CD4-positive, CD25-positive, alpha-beta regulatory T cell (primary cell): ENCODE data around the gene R3HDM1. TPM values are rescaled to one million over a fixed set of nuclear protein-coding genes. Genes with fewer than 3 reads are reported as not detected.
"Not testable (repeated sequence)": the region's sequence is repeated elsewhere in the genome, so short reads cannot be mapped to it uniquely, and the experiment has no call there.

ENCODE experiments used
- ATAC-seq, 2 donors: fragments of 150-1000 bp; cut with Tn5 transposase; one replicate each; pipeline ENCODE4 v1.10.0; 2021; ENCODE audit warnings: low read depth in 2 of 2, moderate number of reproducible peaks in 2 of 2, moderate library complexity in 1 of 2
- DNase-seq, 3 donors: peaks; one replicate each; pipeline versions ENCODE4 v3.0.0 to v3.0.0-alpha.2; 2012 to 2022; ENCODE audit warnings: mixed read lengths in 1 of 3
- H3K27ac ChIP-seq: one replicate; pipeline ENCODE4 v1.7.0; 2013; ENCODE audit warnings: mild to moderate bottlenecking, low read length; ENCODE audit not compliant: insufficient read depth, poor library complexity, severe bottlenecking
- H3K27me3 ChIP-seq: one replicate; pipeline ENCODE4 v1.7.0; 2013; ENCODE audit warnings: low read length; ENCODE audit not compliant: control insufficient read depth, insufficient read depth
- H3K36me3 ChIP-seq: one replicate; pipeline ENCODE4 v1.7.0; 2013; ENCODE audit warnings: mild to moderate bottlenecking, low read length, moderate library complexity; ENCODE audit not compliant: control insufficient read depth, insufficient read depth
- H3K4me1 ChIP-seq: 2 replicates; pipeline ENCODE4 v1.7.0; 2013; ENCODE audit warnings: mild to moderate bottlenecking, low read length; ENCODE audit not compliant: insufficient read depth, control insufficient read depth, poor library complexity, severe bottlenecking
- H3K4me3 ChIP-seq: one replicate; pipeline ENCODE4 v1.7.0; 2013; ENCODE audit warnings: low read depth, mild to moderate bottlenecking, low read length, moderate library complexity
- H3K9me3 ChIP-seq, 2 experiments: 1 replicate in 1 of 2; 2 replicates in 1 of 2; pipeline ENCODE4 v1.7.0; 2013; ENCODE audit warnings: low read length in 2 of 2, mild to moderate bottlenecking in 1 of 2, moderate library complexity in 1 of 2; ENCODE audit not compliant: control insufficient read depth in 2 of 2
- H3K27ac Mint-ChIP-seq, 3 donors: one replicate each; pipeline ENCODE4 v1.8.0; 2020 to 2022; ENCODE audit warnings: mild to moderate bottlenecking in 3 of 3, mixed read lengths in 3 of 3, moderate library complexity in 2 of 3
- H3K27me3 Mint-ChIP-seq: one replicate; pipeline ENCODE4 v1.8.0; 2022; ENCODE audit warnings: mild to moderate bottlenecking, mixed read lengths
- H3K36me3 Mint-ChIP-seq: one replicate; pipeline ENCODE4 v1.8.0; 2020; ENCODE audit warnings: mixed read lengths
- H3K4me1 Mint-ChIP-seq, 4 donors: one replicate each; pipeline ENCODE4 v1.8.0; 2020 to 2022; ENCODE audit warnings: mixed read lengths in 4 of 4, mild to moderate bottlenecking in 1 of 4
- H3K4me3 Mint-ChIP-seq, 4 donors: one replicate each; pipeline ENCODE4 v1.8.0; 2020 to 2022; ENCODE audit warnings: mild to moderate bottlenecking in 4 of 4, mixed read lengths in 4 of 4, moderate library complexity in 3 of 4
- H3K9me3 Mint-ChIP-seq, 7 donors: one replicate each; pipeline ENCODE4 v1.8.0; 2020 to 2022; ENCODE audit warnings: mixed read lengths in 7 of 7, mild to moderate bottlenecking in 3 of 7, moderate library complexity in 2 of 7
- polyA plus RNA-seq, 4 donors: library from polyadenylated mRNA; unstranded; fragments of 300-500 nt; fragmentation: Illumina TruSeq; gene quantifications; one replicate each; pipeline ENCODE4 v1.2.3, GENCODE V29; 2021
- total RNA-seq: library from RNA; stranded (reverse); gene quantifications from one replicate; pipeline ENCODE4 v1.2.3, GENCODE V29; 2022

Gene R3HDM1
- total RNA-seq (43.9 TPM), polyA plus RNA-seq (10 to 100 TPM in 3 of 4 donors, 1 to 10 TPM in 1; 8.3 to 16.9 (median 15.2) TPM)

DNA sequence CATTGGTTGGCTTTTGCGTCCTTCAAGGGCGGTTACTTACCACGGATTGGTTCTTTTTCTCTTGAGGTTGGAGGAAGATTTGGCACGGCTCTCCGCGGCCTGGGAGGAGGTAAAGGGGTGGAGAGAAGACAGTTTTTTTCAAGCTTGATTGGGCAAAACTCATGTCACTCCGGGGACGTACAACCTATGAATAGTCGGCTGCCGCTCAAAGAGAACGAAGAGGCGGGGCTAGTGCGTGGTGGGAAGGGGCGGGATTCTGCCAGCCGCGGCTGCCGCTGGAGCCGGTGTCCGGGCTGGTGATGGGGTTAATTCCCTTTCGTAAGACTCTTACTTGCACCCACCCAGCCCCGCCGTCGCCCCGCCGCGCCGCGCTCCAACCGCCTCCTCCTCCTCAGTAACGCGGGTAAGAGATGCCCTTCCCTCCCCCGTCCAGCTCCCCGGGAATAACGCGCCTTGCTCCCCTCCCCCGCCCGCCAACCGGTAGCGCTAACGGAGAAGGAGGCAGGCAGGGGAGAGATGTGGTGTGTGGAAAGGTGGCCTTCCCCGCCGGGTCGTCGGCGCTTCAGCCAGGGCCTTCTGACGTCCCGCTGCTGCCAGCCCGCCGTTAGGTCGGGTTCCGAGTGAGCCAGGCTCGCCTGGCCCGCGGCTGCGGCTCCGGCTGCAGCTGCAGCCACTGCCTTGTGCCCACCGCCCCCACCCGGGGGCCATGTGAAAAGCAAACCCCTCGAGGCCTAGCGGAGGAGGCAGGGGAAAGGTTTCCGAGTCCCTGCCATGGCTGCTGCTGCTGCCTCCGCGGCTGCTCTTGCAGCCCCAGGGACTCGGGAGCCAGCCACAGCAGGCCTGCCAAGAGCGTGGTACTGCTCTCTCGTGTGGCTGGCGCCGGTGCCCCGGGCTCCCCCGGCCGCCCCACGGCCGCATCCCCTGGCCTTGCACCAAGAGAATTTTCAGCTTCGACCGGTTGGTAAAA is at the start of gene R3HDM1:
Gene R3HDM1, plus strand, starts transcription at position 254 of the 967 bp plus-strand sequence. CDS start 73,362 bp downstream, outside the sequence.
- Histone ChIP-seq H3K9me3 (no peaks in the 10 kb centered on the region), H3K4me1 (peaks cover 20% of the 10 kb centered on the region), H3K4me3 (peak within 1 kb of the TSS; percentile 99), H3K36me3 (no peaks in the 10 kb centered on the region), H3K27me3 (no peaks in the 10 kb centered on the region), H3K27ac (peak within 1 kb of the TSS; percentile 92)
- Mint-ChIP-seq H3K4me1 (peaks cover 5 to 37% (median 28%) of the 10 kb centered on the region in 4 donors), H3K4me3 (no peak within 1 kb of the TSS), H3K27ac (peak within 1 kb of the TSS in 2 of 3 donors; percentile 56 to 91), H3K36me3 (no peaks in the 10 kb centered on the region), H3K27me3 (no peaks in the 10 kb centered on the region), H3K9me3 (no peaks in the 10 kb centered on the region)
- peak; percentile 93 to 100 (median 99) for DNase-seq
- ATAC-seq: peak; percentile 82 to 84

GRCh38 chr2:135485441-135485840 is 45.8 kb upstream of the R3HDM1 start:
- Mint-ChIP-seq H3K4me3 (no peak overlapping the region), H3K27me3 (no peaks in the 10 kb centered on the region), H3K9me3 (peaks cover 0 to 6% (median 0%) of the 10 kb centered on the region in 7 donors), H3K36me3 (peaks cover 10% of the 10 kb centered on the region), H3K27ac (no peak overlapping the region), H3K4me1 (peaks cover 0 to 3% (median 0%) of the 10 kb centered on the region in 4 donors)
- Histone ChIP-seq H3K27ac (no peak overlapping the region), H3K4me3 (no peak overlapping the region), H3K9me3 (no peaks in the 10 kb centered on the region), H3K4me1 (no peaks in the 10 kb centered on the region), H3K36me3 (no peaks in the 10 kb centered on the region), H3K27me3 (no peaks in the 10 kb centered on the region)
- no peak for DNase-seq
- no peak for ATAC-seq

DNA sequence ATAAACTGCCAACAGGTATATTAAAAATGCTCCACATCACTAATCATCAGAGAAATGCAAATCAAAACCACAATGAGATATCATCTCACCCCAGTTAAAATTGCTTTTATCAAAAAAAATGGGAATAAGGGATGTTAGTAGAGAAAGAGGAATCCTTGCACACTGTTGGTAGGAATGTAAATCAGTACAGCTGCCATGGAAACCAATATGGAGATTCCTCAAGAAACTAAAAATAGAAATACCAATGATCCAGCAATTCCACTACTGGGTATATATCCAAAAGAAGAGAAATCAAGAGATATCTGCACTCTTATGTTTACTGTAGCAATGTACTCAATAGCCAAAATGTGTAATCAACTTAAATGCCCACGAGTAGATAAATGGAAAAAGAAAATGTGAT is 40.9 kb upstream of the R3HDM1 start:
- no peak overlapping the region for H3K27ac ChIP-seq
- H3K4me3 Mint-ChIP-seq: no peak overlapping the region
- no peaks in the 10 kb centered on the region for H3K36me3 ChIP-seq
- peaks cover 0 to 4% (median 0%) of the 10 kb centered on the region in 4 donors for H3K4me1 Mint-ChIP-seq
- no peaks in the 10 kb centered on the region for H3K27me3 ChIP-seq
- no peaks in the 10 kb centered on the region for H3K4me1 ChIP-seq
- H3K27me3 Mint-ChIP-seq: no peaks in the 10 kb centered on the region
- peaks cover 14% of the 10 kb centered on the region for H3K36me3 Mint-ChIP-seq
- no peaks in the 10 kb centered on the region for H3K9me3 ChIP-seq
- peaks cover 0 to 5% (median 3%) of the 10 kb centered on the region in 7 donors for H3K9me3 Mint-ChIP-seq
- no peak overlapping the region for H3K27ac Mint-ChIP-seq
- DNase-seq (no peak), ATAC-seq (no peak)
- no peak overlapping the region for H3K4me3 ChIP-seq

DNA sequence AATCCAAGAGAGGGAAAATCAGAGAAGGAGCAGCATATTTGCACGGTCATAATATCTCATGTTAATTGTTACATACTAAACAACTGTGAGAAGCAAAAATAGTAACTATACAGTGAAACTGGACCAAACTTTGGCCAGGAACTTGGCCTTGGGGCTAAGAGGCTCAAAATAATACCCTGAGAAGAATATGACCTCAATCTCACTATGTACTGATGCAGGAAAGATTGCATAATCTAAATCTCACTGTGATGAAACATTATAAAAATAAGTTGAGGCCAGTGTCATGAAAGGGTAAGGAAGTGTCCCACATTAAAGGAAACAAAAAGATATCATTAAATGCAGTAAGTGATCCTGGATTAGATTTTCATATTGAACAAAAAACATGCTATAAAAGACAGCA is 36.8 kb upstream of the R3HDM1 start:
- H3K4me3 ChIP-seq: no peak overlapping the region
- H3K4me3 Mint-ChIP-seq: no peak overlapping the region
- no peak overlapping the region for H3K27ac Mint-ChIP-seq
- no peaks in the 10 kb centered on the region for H3K27me3 ChIP-seq
- no peak for DNase-seq
- no peaks in the 10 kb centered on the region for H3K4me1 ChIP-seq
- H3K36me3 Mint-ChIP-seq: peaks cover 25% of the 10 kb centered on the region
- ATAC-seq: no peak
- H3K27ac ChIP-seq: no peak overlapping the region
- no peaks in the 10 kb centered on the region for H3K36me3 ChIP-seq
- H3K27me3 Mint-ChIP-seq: no peaks in the 10 kb centered on the region
- H3K4me1 Mint-ChIP-seq: peaks cover 0 to 2% (median 0%) of the 10 kb centered on the region in 4 donors
- peaks cover 3 to 12% of the 10 kb centered on the region in 2 experiments for H3K9me3 ChIP-seq
- peaks cover 2 to 17% (median 4%) of the 10 kb centered on the region in 7 donors for H3K9me3 Mint-ChIP-seq

- no peak for DNase-seq
- H3K27ac Mint-ChIP-seq: no peak overlapping the region
- H3K27me3 ChIP-seq: no peaks in the 10 kb centered on the region
- H3K4me3 Mint-ChIP-seq: no peak overlapping the region
- H3K4me1 ChIP-seq: no peaks in the 10 kb centered on the region
- H3K9me3 ChIP-seq: peaks cover 3 to 15% of the 10 kb centered on the region in 2 experiments
- H3K36me3 ChIP-seq: no peaks in the 10 kb centered on the region
- H3K36me3 Mint-ChIP-seq: peaks cover 28% of the 10 kb centered on the region
- peaks cover 0 to 2% (median 0%) of the 10 kb centered on the region in 4 donors for H3K4me1 Mint-ChIP-seq
- peaks cover 3 to 18% (median 5%) of the 10 kb centered on the region in 7 donors for H3K9me3 Mint-ChIP-seq
- no peak overlapping the region for H3K4me3 ChIP-seq
- no peaks in the 10 kb centered on the region for H3K27me3 Mint-ChIP-seq
- ATAC-seq: no peak
- H3K27ac ChIP-seq: no peak overlapping the region
Measured at GRCh38 chr2:135494917-135495316, 36.4 kb upstream of the R3HDM1 start.

DNA sequence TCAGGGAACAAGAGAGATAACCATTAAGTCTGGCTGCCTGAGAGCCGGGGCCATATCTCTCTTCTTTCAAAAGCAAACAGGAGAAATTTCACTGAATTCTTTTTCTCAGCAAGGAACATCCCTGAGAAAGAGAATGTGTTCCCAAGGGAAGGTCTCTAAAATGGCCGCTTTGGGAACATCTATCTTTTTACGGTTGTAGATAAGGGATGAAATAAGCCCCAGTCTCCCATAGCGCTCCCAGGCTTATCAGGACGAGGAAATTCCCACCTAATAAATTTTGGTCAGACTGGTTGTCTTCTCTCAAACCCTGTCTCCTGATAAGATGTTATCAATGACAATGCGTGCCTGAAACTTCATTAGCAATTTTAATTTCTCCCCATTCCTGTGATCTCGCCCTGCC is 32.7 kb upstream of the R3HDM1 start:
- DNase-seq, ATAC-seq, H3K4me3 ChIP-seq, H3K27ac Mint-ChIP-seq, H3K27ac ChIP-seq, H3K4me1 Mint-ChIP-seq, H3K4me1 ChIP-seq, H3K36me3 ChIP-seq, H3K27me3 ChIP-seq, H3K27me3 Mint-ChIP-seq: not testable (repeated sequence)
- peaks cover 2 to 23% (median 7%) of the 10 kb centered on the region in 7 donors for H3K9me3 Mint-ChIP-seq
- peaks cover 3 to 15% of the 10 kb centered on the region in 2 experiments for H3K9me3 ChIP-seq
- H3K36me3 Mint-ChIP-seq: peaks cover 43% of the 10 kb centered on the region
- peak overlapping the region in 1 of 4 donors; percentile 2 for H3K4me3 Mint-ChIP-seq

- peaks cover 0 to under 1% of the 10 kb centered on the region in 2 experiments for H3K9me3 ChIP-seq
- peaks cover 5% of the 10 kb centered on the region for H3K27me3 Mint-ChIP-seq
Measured at GRCh38 chr2:135504811-135505210, 26.5 kb upstream of the R3HDM1 start.

More at GRCh38 chr2:135504811-135505210, 26.5 kb upstream of the R3HDM1 start:
- Mint-ChIP-seq H3K4me1 (peaks cover 0 to 2% (median 0%) of the 10 kb centered on the region in 4 donors), H3K9me3 (peaks cover 0 to 10% (median 8%) of the 10 kb centered on the region in 7 donors), H3K27ac (no peak overlapping the region), H3K4me3 (no peak overlapping the region), H3K36me3 (peaks cover 38% of the 10 kb centered on the region)
- Histone ChIP-seq H3K27ac (no peak overlapping the region), H3K4me3 (no peak overlapping the region), H3K36me3 (no peaks in the 10 kb centered on the region), H3K27me3 (no peaks in the 10 kb centered on the region), H3K4me1 (no peaks in the 10 kb centered on the region)
- no peak for ATAC-seq
- no peak for DNase-seq
